Left ventricle myocardium inferior (tissue), 1 donor: ENCODE measurements around the gene VWA5B1. TPM values are rescaled to one million over a fixed set of nuclear protein-coding genes. Genes with fewer than 3 reads are reported as not detected.

Experiments used
- DNase-seq: peaks from one replicate; pipeline ENCODE4 v3.0.0-alpha.2; 2020
- H3K27ac ChIP-seq: fragments of 200-600 bp; replicated peaks from 2 replicates; pipeline ENCODE4 v1.8.0; 2021
- H3K27me3 ChIP-seq: fragments of 200-600 bp; 2 replicates; pipeline ENCODE4 v1.8.0; 2021; ENCODE audit warnings: low read depth
- H3K36me3 ChIP-seq: fragments of 200-600 bp; 2 replicates; pipeline ENCODE4 v1.8.0; 2021
- H3K4me1 ChIP-seq: fragments of 200-600 bp; 2 replicates; pipeline ENCODE4 v1.8.0; 2021
- H3K4me3 ChIP-seq: fragments of 200-600 bp; 2 replicates; pipeline ENCODE4 v1.8.0; 2021; ENCODE audit warnings: mild to moderate bottlenecking, moderate library complexity
- H3K9me3 ChIP-seq: fragments of 200-600 bp; replicated peaks from 2 replicates; pipeline ENCODE4 v1.8.0; 2021
- intact Hi-C: fragments of 100-400 bp; cut with micrococcal nuclease; formaldehyde crosslinking; loops from one replicate; pipeline ENCODE4 v1.11.0; 2022
- total RNA-seq: library from RNA; stranded (reverse); fragmentation: NEBNext Ultra II Directional; extraction: Animal tissue kit (Norgen Biotek cat#: 25700); gene quantifications from one replicate; pipeline ENCODE4 v1.2.1, GENCODE V29; 2021
- TF ChIP-seq, protein P1 (sequence below): fragments of 200-600 bp; IDR thresholded peaks from 2 replicates; pipeline ENCODE4 v1.8.0; 2021; ENCODE audit warnings: antibody characterized with exemption, mild to moderate bottlenecking, borderline replicate concordance
- donor health status: DM: no; HTN: yes; CAD: no; lungs with severe emphysema.

Gene VWA5B1
- total RNA-seq, 1 donor from 2014 or later: 0.16 TPM

DNA sequence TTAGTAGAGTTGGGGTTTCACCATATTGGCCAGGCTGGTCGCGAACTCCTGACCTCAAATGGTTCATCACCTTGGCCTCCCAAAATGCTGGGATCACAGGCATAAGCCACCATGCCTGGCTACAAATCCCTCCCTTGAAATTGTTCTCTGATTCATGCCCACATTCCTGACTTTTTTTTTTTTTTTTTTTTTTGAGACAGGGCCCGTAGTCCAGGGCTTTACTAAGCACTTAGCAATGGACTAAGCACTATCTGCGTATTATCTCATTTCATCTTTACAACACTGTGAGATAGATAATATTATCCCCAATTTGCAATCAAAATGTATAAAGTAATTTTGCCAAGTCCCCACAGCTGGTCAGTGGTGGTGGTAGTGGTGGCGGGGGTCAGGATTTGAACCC lies 58.9 kb downstream of the VWA5B1 start:
- H3K9me3 ChIP-seq: peaks cover 7% of the 10 kb centered on the region
- peaks cover 25% of the 10 kb centered on the region for H3K27me3 ChIP-seq
- DNase-seq: no peak
- no peaks in the 10 kb centered on the region for H3K36me3 ChIP-seq
- intact Hi-C loops: no loop called here
- no peaks in the 10 kb centered on the region for H3K4me1 ChIP-seq
- H3K4me3 ChIP-seq: no peak overlapping the region
- H3K27ac ChIP-seq: no peak overlapping the region
- TF ChIP-seq, protein P1, sequence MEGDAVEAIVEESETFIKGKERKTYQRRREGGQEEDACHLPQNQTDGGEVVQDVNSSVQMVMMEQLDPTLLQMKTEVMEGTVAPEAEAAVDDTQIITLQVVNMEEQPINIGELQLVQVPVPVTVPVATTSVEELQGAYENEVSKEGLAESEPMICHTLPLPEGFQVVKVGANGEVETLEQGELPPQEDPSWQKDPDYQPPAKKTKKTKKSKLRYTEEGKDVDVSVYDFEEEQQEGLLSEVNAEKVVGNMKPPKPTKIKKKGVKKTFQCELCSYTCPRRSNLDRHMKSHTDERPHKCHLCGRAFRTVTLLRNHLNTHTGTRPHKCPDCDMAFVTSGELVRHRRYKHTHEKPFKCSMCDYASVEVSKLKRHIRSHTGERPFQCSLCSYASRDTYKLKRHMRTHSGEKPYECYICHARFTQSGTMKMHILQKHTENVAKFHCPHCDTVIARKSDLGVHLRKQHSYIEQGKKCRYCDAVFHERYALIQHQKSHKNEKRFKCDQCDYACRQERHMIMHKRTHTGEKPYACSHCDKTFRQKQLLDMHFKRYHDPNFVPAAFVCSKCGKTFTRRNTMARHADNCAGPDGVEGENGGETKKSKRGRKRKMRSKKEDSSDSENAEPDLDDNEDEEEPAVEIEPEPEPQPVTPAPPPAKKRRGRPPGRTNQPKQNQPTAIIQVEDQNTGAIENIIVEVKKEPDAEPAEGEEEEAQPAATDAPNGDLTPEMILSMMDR: no peak

GRCh38 chr1:20349971-20350370 lies 59.3 kb downstream of the VWA5B1 start:
- H3K4me3 ChIP-seq: no peak overlapping the region
- intact Hi-C loops: no loop called here
- TF ChIP-seq, protein P1: no peak
- peaks cover 21% of the 10 kb centered on the region for H3K27me3 ChIP-seq
- peaks cover 7% of the 10 kb centered on the region for H3K9me3 ChIP-seq
- H3K4me1 ChIP-seq: no peaks in the 10 kb centered on the region
- no peaks in the 10 kb centered on the region for H3K36me3 ChIP-seq
- no peak overlapping the region for H3K27ac ChIP-seq
- DNase-seq: no peak

- intact Hi-C loops: no loop called here
- Histone ChIP-seq H3K4me1 (no peaks in the 10 kb centered on the region), H3K9me3 (peaks cover 7% of the 10 kb centered on the region), H3K4me3 (no peak overlapping the region), H3K27me3 (peaks cover 18% of the 10 kb centered on the region), H3K27ac (no peak overlapping the region), H3K36me3 (no peaks in the 10 kb centered on the region)
- DNase-seq: no peak
- TF ChIP-seq, protein P1: no peak
These were observed 59.7 kb downstream of the VWA5B1 start for GRCh38 chr1:20350421-20350820.

GRCh38 chr1:20351911-20352701 lies 61.4 kb downstream of the VWA5B1 start:
- H3K4me3 ChIP-seq: no peak overlapping the region
- no peaks in the 10 kb centered on the region for H3K9me3 ChIP-seq
- DNase-seq: no peak
- peaks cover 13% of the 10 kb centered on the region for H3K27me3 ChIP-seq
- H3K27ac ChIP-seq: no peak overlapping the region
- peaks cover 7% of the 10 kb centered on the region for H3K4me1 ChIP-seq
- TF ChIP-seq, protein P1: no peak
- no peaks in the 10 kb centered on the region for H3K36me3 ChIP-seq
- intact Hi-C loops: no loop called here

GRCh38 chr1:20353836-20354235 lies 63.2 kb downstream of the VWA5B1 start:
- TF ChIP-seq, protein P1: no peak
- H3K27me3 ChIP-seq: peaks cover 21% of the 10 kb centered on the region
- H3K9me3 ChIP-seq: no peaks in the 10 kb centered on the region
- no peak for DNase-seq
- H3K4me3 ChIP-seq: no peak overlapping the region
- H3K27ac ChIP-seq: no peak overlapping the region
- H3K36me3 ChIP-seq: no peaks in the 10 kb centered on the region
- H3K4me1 ChIP-seq: peaks cover 25% of the 10 kb centered on the region
- intact Hi-C loops: no loop called here
